ENCODE data around the gene EGLN2.
"Not testable (repeated sequence)": the region's sequence is repeated elsewhere in the genome, so short reads cannot be mapped to it uniquely, and the experiment has no call there.

The EGLN2 gene

DNA sequence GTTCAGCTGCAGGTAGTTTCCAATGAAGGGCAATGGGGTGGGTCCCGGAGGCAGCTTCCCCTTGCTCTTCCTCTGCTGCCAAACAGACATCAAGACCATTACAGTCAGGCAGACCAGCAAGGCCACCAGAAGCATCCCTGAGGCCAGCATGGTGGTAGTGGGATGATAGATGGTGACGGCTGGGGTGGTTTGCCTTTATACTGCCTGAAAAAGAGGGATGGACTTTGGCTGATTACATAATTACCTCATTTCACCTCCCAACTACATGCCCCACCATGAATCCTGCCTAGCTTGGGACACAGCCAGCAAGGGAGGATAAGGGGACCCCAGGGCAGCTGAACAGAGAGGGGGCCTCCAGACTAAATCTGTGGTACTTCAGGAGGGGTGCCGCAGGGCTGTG lies 51.3 kb downstream of the EGLN2 start, which contains the start of gene CYP2A6:
TSS of gene CYP2A6 (minus strand) at position 171 of the 400 bp plus-strand sequence. CDS start at position 150, 21 bp downstream.
- DNase-seq = not testable (repeated sequence)

DNA sequence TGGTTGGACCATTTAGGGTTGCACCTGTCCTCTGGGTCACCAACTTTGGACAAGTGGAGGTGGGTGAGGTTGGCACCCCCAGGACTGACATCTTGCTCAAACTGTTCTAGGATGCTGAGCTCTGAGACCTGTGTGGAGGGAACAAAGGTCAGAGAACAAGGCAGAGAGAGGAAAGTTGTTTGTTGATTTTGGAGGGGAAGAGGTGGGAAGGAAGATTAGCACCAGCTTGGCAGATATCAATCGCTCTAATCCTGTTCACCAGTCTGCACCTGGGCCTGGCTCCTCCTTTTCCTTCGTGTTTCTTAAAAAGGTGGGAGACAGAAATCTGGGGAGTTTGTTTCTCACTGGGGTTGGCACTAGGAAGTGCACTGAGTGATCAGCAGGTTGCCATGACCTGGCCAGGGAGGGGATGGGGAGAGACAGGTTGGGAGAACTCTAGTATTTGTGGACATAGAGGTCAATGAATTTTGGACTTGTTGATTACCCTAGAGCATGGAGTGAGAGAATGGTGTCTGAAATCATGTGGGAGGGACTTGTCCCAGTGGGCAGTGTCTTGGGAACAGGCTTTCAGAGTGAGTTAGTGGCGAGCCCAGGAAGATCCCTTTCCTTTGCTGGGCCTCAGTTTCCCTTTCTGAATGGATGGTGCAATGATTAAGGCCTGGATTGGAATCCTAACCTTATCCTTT lies 53.6 kb downstream of the EGLN2 start:
- not testable (repeated sequence) for DNase-seq

Data from T1000 (cell line).